HEK293 (cell line): ENCODE measurements around the gene FOLR2.
"Not testable (repeated sequence)": the region's sequence is repeated elsewhere in the genome, so short reads cannot be mapped to it uniquely, and the experiment has no call there.

Experiments
- CTCF ChIA-PET: fragments of 350-600 bp; formaldehyde crosslinking; extraction: SDS; loops from one replicate; lab custom pipeline; 2021; ENCODE audit warnings: antibody characterized with exemption; lab: Yijun Ruan, JAX
- POLR2A ChIA-PET: fragments of 300-600 bp; formaldehyde crosslinking; extraction: SDS; loops from one replicate; lab custom pipeline; 2020; ENCODE audit warnings: antibody characterized with exemption, inconsistent platforms; lab: Yijun Ruan, JAX
- H3K27ac ChIP-seq: fragments of 200-500 bp; sonication (Bioruptor generic); 2 replicates; pipeline ENCODE4 v1.5.1; 2014; ENCODE audit warnings: low read depth, low read length, control low read depth, inconsistent platforms; ENCODE audit errors: extremely low read depth
- H3K36me3 ChIP-seq, 2 experiments: fragments of 200-500 bp in 1 of 2; sonication (Bioruptor generic) in 1 of 2; 1 replicate in 1 of 2; 2 replicates in 1 of 2; pipeline ENCODE4 v1.5.1; 2014 to 2017; ENCODE audit warnings: inconsistent platforms in 2 of 2, low read length in 2 of 2; ENCODE audit not compliant: control insufficient read depth in 2 of 2, insufficient read depth in 1 of 2
- H3K4me1 ChIP-seq: fragments of 200-500 bp; sonication (Bioruptor generic); 2 replicates; pipeline ENCODE4 v1.5.1; 2014; ENCODE audit warnings: mild to moderate bottlenecking, low read length, inconsistent platforms; ENCODE audit not compliant: control insufficient read depth, insufficient read depth
- H3K4me3 ChIP-seq: 2 replicates; pipeline ENCODE4 v1.5.1; 2011; ENCODE audit warnings: low read depth, mild to moderate bottlenecking, control low read depth, low read length, moderate library complexity
- H3K9me3 ChIP-seq: fragments of 200-500 bp; sonication (Bioruptor generic); 2 replicates; pipeline ENCODE4 v1.5.1; 2014; ENCODE audit warnings: low read depth, low read length, inconsistent platforms; ENCODE audit not compliant: control insufficient read depth, insufficient read depth
- ATF2 ChIP-seq: fragments of 450-650 bp; formaldehyde crosslinking; IDR thresholded peaks from 2 replicates; pipeline ENCODE4 v1.5.1; 2016; ENCODE audit warnings: missing biosample characterization, missing genetic modification characterization, low read depth
- PBX3 ChIP-seq: sonication (generic); formaldehyde crosslinking; IDR thresholded peaks from 2 replicates; pipeline ENCODE4 v1.8.1; 2022; ENCODE audit warnings: mild to moderate bottlenecking, moderate library complexity, missing genetic modification reagents
- PRDM6 ChIP-seq: fragments of 450-650 bp; formaldehyde crosslinking; IDR thresholded peaks from 2 replicates; pipeline ENCODE4 v1.5.1; 2017; ENCODE audit warnings: missing biosample characterization, missing genetic modification characterization
- ZBTB21 ChIP-seq: fragments of 450-650 bp; formaldehyde crosslinking; IDR thresholded peaks from 2 replicates; pipeline ENCODE4 v1.5.1; 2017; ENCODE audit warnings: missing biosample characterization, missing genetic modification characterization
- ZIC2 ChIP-seq: fragments of 450-650 bp; formaldehyde crosslinking; IDR thresholded peaks from 2 replicates; pipeline ENCODE4 v1.5.1; 2016; ENCODE audit warnings: missing biosample characterization, missing genetic modification characterization
- ZNF248 ChIP-seq: fragments of 450-650 bp; formaldehyde crosslinking; IDR thresholded peaks from 2 replicates; pipeline ENCODE4 v1.5.1; 2017; ENCODE audit warnings: missing biosample characterization, missing genetic modification characterization
- ZNF416 ChIP-seq: fragments of 450-650 bp; formaldehyde crosslinking; IDR thresholded peaks from 2 replicates; pipeline ENCODE4 v1.5.1; 2016; ENCODE audit warnings: missing biosample characterization, missing genetic modification characterization
- ZNF449 ChIP-seq: fragments of 450-650 bp; formaldehyde crosslinking; IDR thresholded peaks from 2 replicates; pipeline ENCODE4 v1.5.1; 2017; ENCODE audit warnings: missing biosample characterization, mild to moderate bottlenecking, missing genetic modification characterization, moderate library complexity
- ZNF48 ChIP-seq: fragments of 450-650 bp; formaldehyde crosslinking; IDR thresholded peaks from 2 replicates; pipeline ENCODE4 v1.5.1; 2016; ENCODE audit warnings: missing biosample characterization, missing genetic modification characterization
- ZNF510 ChIP-seq: fragments of 450-650 bp; formaldehyde crosslinking; IDR thresholded peaks from 2 replicates; pipeline ENCODE4 v1.5.1; 2018; ENCODE audit warnings: mild to moderate bottlenecking, missing genetic modification characterization, missing biosample characterization; ENCODE audit not compliant: insufficient replicate concordance
- ZNF585B ChIP-seq: fragments of 450-650 bp; formaldehyde crosslinking; IDR thresholded peaks from 2 replicates; pipeline ENCODE4 v1.5.1; 2016; ENCODE audit warnings: missing biosample characterization, missing genetic modification characterization
- ZNF621 ChIP-seq: fragments of 450-650 bp; formaldehyde crosslinking; IDR thresholded peaks from 2 replicates; pipeline ENCODE4 v1.5.1; 2017; ENCODE audit warnings: missing biosample characterization, missing genetic modification characterization
- ZNF777 ChIP-seq: fragments of 450-650 bp; formaldehyde crosslinking; IDR thresholded peaks from 2 replicates; pipeline ENCODE4 v1.5.1; 2017; ENCODE audit warnings: missing biosample characterization, missing genetic modification characterization, borderline replicate concordance
- ZNF792 ChIP-seq: fragments of 450-650 bp; formaldehyde crosslinking; IDR thresholded peaks from 2 replicates; pipeline ENCODE4 v1.5.1; 2016; ENCODE audit warnings: missing biosample characterization, missing genetic modification characterization
- ZSCAN18 ChIP-seq: fragments of 450-650 bp; formaldehyde crosslinking; IDR thresholded peaks from 2 replicates; pipeline ENCODE4 v1.5.1; 2016; ENCODE audit warnings: missing biosample characterization, missing genetic modification characterization
- ZSCAN30 ChIP-seq: fragments of 450-650 bp; IDR thresholded peaks from 2 replicates; pipeline ENCODE4 v1.5.1; 2018; ENCODE audit warnings: missing biosample characterization, mild to moderate bottlenecking, missing genetic modification characterization, moderate library complexity

The FOLR2 gene

GRCh38 chr11:72216638-72217037, at the start of gene FOLR2:
Gene FOLR2 (plus strand): TSS chr11:72216794. CDS start chr11:72218585, 1,791 bp downstream.
- no peak for TF ChIP-seq ZNF416 (tag by site-specific recombination)
- TF ChIP-seq ZNF585B = no peak
- no peak for TF ChIP-seq ZNF248 (tag by site-specific recombination)
- no peak for TF ChIP-seq ZNF449 (tag by site-specific recombination)
- no peak for TF ChIP-seq ZIC2 (tag by site-specific recombination)
- H3K36me3 ChIP-seq = no peaks in the 10 kb centered on the region
- CTCF ChIA-PET = interaction anchor here (0.7 kb wide), 1 partner anchor 255 kb away, joined by 4 read pairs; no protein-coding TSS in a partner anchor
- POLR2A ChIA-PET = interaction anchor here (1.5 kb wide), 1 partner anchor 110 kb away, joined by 3 read pairs; no protein-coding TSS in a partner anchor
- H3K27ac ChIP-seq = no peak within 1 kb of the TSS
- H3K4me1 ChIP-seq = no peaks in the 10 kb centered on the region
- H3K9me3 ChIP-seq = no peaks in the 10 kb centered on the region
- no peak within 1 kb of the TSS for H3K4me3 ChIP-seq

GRCh38 chr11:72169046-72169555, 47.5 kb upstream of the FOLR2 start:
- H3K4me1 ChIP-seq, H3K27ac ChIP-seq, H3K4me3 ChIP-seq, H3K36me3 ChIP-seq, POLR2A ChIA-PET, H3K9me3 ChIP-seq: not testable (repeated sequence)
- CTCF ChIA-PET = interaction anchor here (3.2 kb wide), 1 partner anchor 14 kb away, joined by 12 read pairs; no protein-coding TSS in a partner anchor

GRCh38 chr11:72169754-72170153, 46.8 kb upstream of the FOLR2 start:
- H3K4me3 ChIP-seq, POLR2A ChIA-PET, H3K9me3 ChIP-seq, H3K27ac ChIP-seq, H3K36me3 ChIP-seq, H3K4me1 ChIP-seq: not testable (repeated sequence)
- CTCF ChIA-PET = interaction anchor here (1.0 to 3.2 kb wide), 2 partner anchors 14 to 193 kb away, joined by 4 to 12 read pairs; no protein-coding TSS in a partner anchor

GRCh38 chr11:72172043-72172442, 44.6 kb upstream of the FOLR2 start:
- POLR2A ChIA-PET, H3K27ac ChIP-seq, H3K4me3 ChIP-seq, H3K4me1 ChIP-seq, H3K9me3 ChIP-seq, H3K36me3 ChIP-seq, CTCF ChIA-PET: not testable (repeated sequence)

- no peak overlapping the region for H3K27ac ChIP-seq
- CTCF ChIA-PET = interaction anchor here (0.5 to 2.0 kb wide), 2 partner anchors 10 to 462 kb away, joined by 5 read pairs; no protein-coding TSS in a partner anchor
- no peak for TF ChIP-seq ZSCAN18 (tag by site-specific recombination)
- no peak for TF ChIP-seq ATF2 (tag by site-specific recombination)
- no peak for TF ChIP-seq ZNF416 (tag by site-specific recombination)
- no peak for TF ChIP-seq ZNF48 (tag by site-specific recombination)
- TF ChIP-seq PRDM6 = no peak
- TF ChIP-seq ZNF510 (tag by site-specific recombination) = no peak
- no peak for TF ChIP-seq ZBTB21 (tag by site-specific recombination)
- no peak for TF ChIP-seq ZSCAN30
- no peak for TF ChIP-seq ZNF777
- TF ChIP-seq ZNF792 = no peak
- TF ChIP-seq PBX3 (CRISPR knock-in tag) = no peak
- TF ChIP-seq ZNF621 = no peak
These were observed 43.3 kb upstream of the FOLR2 start for GRCh38 chr11:72173291-72173690.

More at GRCh38 chr11:72173291-72173690, 43.3 kb upstream of the FOLR2 start:
- Histone ChIP-seq H3K4me3 (no peak overlapping the region), H3K4me1 (no peaks in the 10 kb centered on the region), H3K9me3 (no peaks in the 10 kb centered on the region), H3K36me3 (no peaks in the 10 kb centered on the region)
- POLR2A ChIA-PET = no interaction called here
